H1 (cell line): ENCODE data around the gene SMAD1. TPM values are rescaled to one million over a fixed set of nuclear protein-coding genes. Genes with fewer than 3 reads are reported as not detected.
A peak's percentile ranks its signal among the peaks of the same experiment; 100 is the strongest.

ENCODE experiments used
- CTCF ChIA-PET: fragments of 300-600 bp; sonication (Branson Sonifier 250); formaldehyde crosslinking; loops from one replicate; lab custom pipeline; 2021; ENCODE audit not compliant: partially characterized antibody; lab: Charles Lee
- POLR2A ChIA-PET: fragments of 300-600 bp; sonication (Branson Sonifier 250); formaldehyde crosslinking; loops from one replicate; lab custom pipeline; 2021; ENCODE audit warnings: inconsistent platforms; ENCODE audit not compliant: partially characterized antibody; lab: Charles Lee
- DNase-seq, 2 experiments: peaks; one replicate each; pipeline versions ENCODE4 v3.0.0 to v3.0.0-alpha.2; 2010 to 2022; ENCODE audit warnings: low spot score in 2 of 2, low read depth in 1 of 2, mixed read lengths in 1 of 2
- FAIRE-seq: peaks from 2 replicates; lab custom pipeline; 2011; peaks lifted over from hg19 to GRCh38; lab: Jason Lieb, UNC
- H2AFZ ChIP-seq: 2 replicates; pipeline ENCODE4 v1.8.1; 2012; ENCODE audit warnings: low read length, inconsistent platforms
- H2AK5ac ChIP-seq: 2 replicates; pipeline ENCODE4 v1.6.1; 2013; ENCODE audit warnings: low read depth, low read length
- H2BK120ac ChIP-seq: replicated peaks from 2 replicates; pipeline ENCODE3; 2013; ENCODE audit warnings: low read depth, low read length, inconsistent platforms
- H2BK12ac ChIP-seq: 2 replicates; pipeline ENCODE4 v1.6.1; 2013; ENCODE audit warnings: low read depth, low read length
- H2BK15ac ChIP-seq: 2 replicates; pipeline ENCODE4 v1.6.1; 2013; ENCODE audit warnings: low read length
- H2BK20ac ChIP-seq: 2 replicates; pipeline ENCODE4 v1.6.1; 2013; ENCODE audit warnings: low read length
- H2BK5ac ChIP-seq: 2 replicates; pipeline ENCODE4 v1.6.1; 2013; ENCODE audit warnings: low read depth, low read length
- H3K14ac ChIP-seq: 2 replicates; pipeline ENCODE4 v1.6.1; 2013; ENCODE audit warnings: inconsistent platforms; ENCODE audit not compliant: insufficient read length
- H3K18ac ChIP-seq: 2 replicates; pipeline ENCODE4 v1.6.1; 2013; ENCODE audit warnings: low read length; ENCODE audit errors: extremely low read depth
- H3K23ac ChIP-seq: 2 replicates; pipeline ENCODE4 v1.6.1; 2013; ENCODE audit warnings: inconsistent platforms; ENCODE audit not compliant: insufficient read length
- H3K23me2 ChIP-seq: 2 replicates; pipeline ENCODE4 v1.6.1; 2013; ENCODE audit warnings: low read depth, low read length
- H3K27ac ChIP-seq: 2 replicates; pipeline ENCODE4 v1.6.1; 2011; ENCODE audit warnings: low read depth, low read length, inconsistent platforms
- H3K27me3 ChIP-seq, 4 experiments: replicated peaks in 1 of 4; 1 replicate in 1 of 4; 2 replicates in 3 of 4; pipeline versions ENCODE4 v1.6.1 to v1.8.1; 2011 to 2013; ENCODE audit warnings: low read length in 3 of 4, mild to moderate bottlenecking in 3 of 4, inconsistent platforms in 2 of 4, mixed read lengths in 2 of 4, moderate library complexity in 1 of 4; ENCODE audit not compliant: control insufficient read depth in 3 of 4, insufficient read depth in 3 of 4; ENCODE audit errors: extremely low read depth in 1 of 4
- H3K36me3 ChIP-seq, 4 experiments: 2 replicates each; pipeline versions ENCODE4 v1.6.1 to v1.8.1; 2011 to 2013; ENCODE audit warnings: mild to moderate bottlenecking in 4 of 4, low read length in 3 of 4, moderate library complexity in 2 of 4, control low read depth in 1 of 4, inconsistent platforms in 1 of 4; ENCODE audit not compliant: insufficient read depth in 4 of 4, control insufficient read depth in 2 of 4
- H3K4ac ChIP-seq: replicated peaks from 2 replicates; pipeline ENCODE3; 2013; ENCODE audit warnings: low read length, low read depth, mixed read lengths, inconsistent platforms; ENCODE audit not compliant: insufficient read length
- H3K4me1 ChIP-seq, 4 experiments: replicated peaks in 1 of 4; 1 replicate in 1 of 4; 2 replicates in 3 of 4; pipeline versions ENCODE4 v1.6.1 to v1.8.1; 2011 to 2013; ENCODE audit warnings: low read length in 3 of 4, inconsistent platforms in 2 of 4, mixed read lengths in 1 of 4; ENCODE audit not compliant: insufficient read depth in 4 of 4, control insufficient read depth in 3 of 4
- H3K4me2 ChIP-seq, 2 experiments: 2 replicates each; pipeline versions ENCODE4 v1.6.1 to v1.8.1; 2011 to 2013; ENCODE audit warnings: low read depth in 2 of 2, low read length in 2 of 2, control low read depth in 1 of 2, inconsistent platforms in 1 of 2, mild to moderate bottlenecking in 1 of 2; ENCODE audit not compliant: insufficient read depth in 1 of 2
- H3K4me3 ChIP-seq, 4 experiments: fragments of 200-600, 300-600 bp in 1 of 4; sonication (generic), shearing (Covaris generic), sonication (Bioruptor Twin) in 1 of 4; 2 replicates each; pipeline versions ENCODE4 v1.5.1 to v1.8.1; 2011 to 2016; ENCODE audit warnings: low read length in 4 of 4, low read depth in 3 of 4, control low read depth in 2 of 4, inconsistent platforms in 2 of 4, mild to moderate bottlenecking in 2 of 4, mixed read lengths in 1 of 4, moderate library complexity in 1 of 4; ENCODE audit not compliant: insufficient read depth in 2 of 4; ENCODE audit errors: extremely low read depth in 1 of 4
- H3K56ac ChIP-seq: replicated peaks from 2 replicates; pipeline ENCODE3; 2013; ENCODE audit warnings: low read depth, mild to moderate bottlenecking, mixed read lengths, low read length, inconsistent platforms; ENCODE audit not compliant: insufficient read length
- H3K79me1 ChIP-seq: 2 replicates; pipeline ENCODE4 v1.6.1; 2013; ENCODE audit warnings: low read depth, low read length, control low read depth
- H3K79me2 ChIP-seq, 2 experiments: 2 replicates each; pipeline versions ENCODE4 v1.6.1 to v1.8.1; 2012 to 2013; ENCODE audit warnings: low read length in 2 of 2, mild to moderate bottlenecking in 2 of 2, inconsistent platforms in 1 of 2; ENCODE audit not compliant: insufficient read depth in 2 of 2, control insufficient read depth in 1 of 2
- H3K9ac ChIP-seq, 4 experiments: replicated peaks in 1 of 4; 1 replicate in 1 of 4; 2 replicates in 3 of 4; pipeline versions ENCODE4 v1.6.1 to v1.8.1; 2011 to 2013; ENCODE audit warnings: low read depth in 3 of 4, low read length in 3 of 4, control low read depth in 2 of 4, mild to moderate bottlenecking in 2 of 4, moderate library complexity in 2 of 4, inconsistent platforms in 1 of 4; ENCODE audit errors: extremely low read depth in 1 of 4
- H3K9me3 ChIP-seq, 2 experiments: 2 replicates each; pipeline versions ENCODE4 v1.6.1 to v1.8.1; 2012 to 2013; ENCODE audit warnings: mild to moderate bottlenecking in 2 of 2, moderate library complexity in 2 of 2, control low read depth in 1 of 2, inconsistent platforms in 1 of 2, low read depth in 1 of 2, low read length in 1 of 2, mixed read lengths in 1 of 2; ENCODE audit not compliant: insufficient read depth in 2 of 2
- H4K20me1 ChIP-seq, 2 experiments: replicated peaks in 1 of 2; 2 replicates each; pipeline versions ENCODE3 to v1.8.1; 2011 to 2013; ENCODE audit warnings: inconsistent platforms in 2 of 2, low read length in 2 of 2, mild to moderate bottlenecking in 1 of 2; ENCODE audit not compliant: insufficient read depth in 2 of 2, control insufficient read depth in 1 of 2
- H4K5ac ChIP-seq: 2 replicates; pipeline ENCODE4 v1.6.1; 2013; ENCODE audit warnings: low read length, low read depth, mixed read lengths, inconsistent platforms; ENCODE audit not compliant: insufficient read length
- H4K8ac ChIP-seq: 2 replicates; pipeline ENCODE4 v1.8.0; 2013; ENCODE audit warnings: mild to moderate bottlenecking, moderate library complexity, low read length, inconsistent platforms; ENCODE audit not compliant: insufficient read depth; ENCODE audit errors: extremely low read depth
- H4K91ac ChIP-seq: replicated peaks from 2 replicates; pipeline ENCODE3; 2013; ENCODE audit warnings: low read length, mixed read lengths, inconsistent platforms; ENCODE audit not compliant: insufficient read length
- CHD2 ChIP-seq: IDR thresholded peaks from 2 replicates; pipeline ENCODE4 v1.6.1; 2012; ENCODE audit warnings: low read length, improper control_type of control experiment
- POLR2A ChIP-seq, 2 experiments: IDR thresholded peaks; 1 replicate in 1 of 2; 2 replicates in 1 of 2; pipeline ENCODE4 v1.6.1; 2011; ENCODE audit warnings: low read depth in 2 of 2, low read length in 2 of 2, mild to moderate bottlenecking in 2 of 2; ENCODE audit errors: control extremely low read depth in 1 of 2
- SUZ12 ChIP-seq: fragments of 200-600 bp; sonication (generic); IDR thresholded peaks from 2 replicates; pipeline ENCODE4 v1.6.1; 2012; ENCODE audit warnings: mild to moderate bottlenecking, inconsistent platforms, low read length, moderate library complexity, mixed read lengths
- WGBS, 2 experiments: shearing (Covaris generic) in 1 of 2; methylation state at CpG; one replicate each; pipeline versions ENCODE4 v1.1.6 to v1.1.7; 2013 to 2015; ENCODE audit warnings: low lambda C conversion rate in 2 of 2, mixed read lengths in 2 of 2, inconsistent platforms in 1 of 2, low coverage in 1 of 2, missing lambda C conversion rate in 1 of 2; ENCODE audit not compliant: insufficient replicate concordance in 2 of 2, insufficient coverage in 1 of 2, insufficient read length in 1 of 2; ENCODE audit errors: extremely low coverage in 1 of 2, missing lambda C conversion rate in 1 of 2; 5-methylcytosine and 5-hydroxymethylcytosine counted together
- polyA plus RNA-seq, 7 experiments: library from polyadenylated mRNA; depleted of rRNA in 3 of 7; stranded (reverse) in 5 of 7; unstranded in 2 of 7; fragments of >200 nt in 5 of 7; fragments of 200-250 nt in 2 of 7; gene quantifications; 1 replicate in 5 of 7; 2 replicates in 1 of 7; 4 replicates in 1 of 7; pipeline versions ENCODE4 v1.2.1 to v1.2.3, GENCODE V29; 2011 to 2013; ENCODE audit warnings: missing spikeins in 2 of 7, mixed read lengths in 2 of 7
- total RNA-seq: library from RNA; stranded (reverse); fragmentation: NEBNext Ultra II Directional; extraction: Animal tissue kit (Norgen Biotek cat#: 25700); gene quantifications from 2 replicates; pipeline ENCODE4 v1.2.1, GENCODE V29; 2021

The SMAD1 gene
- total and polyA plus RNA-seq, 2 of the 8 experiments (the other 6 are each of a cell fraction or from before 2014, with no cell fraction given): 22.6 to 25.3 TPM

GRCh38 chr4:145481942-145482208, 222 bp downstream of the SMAD1 start:
- peak overlapping the region; percentile 80 to 95 (median 87) for H3K4me3 ChIP-seq
- no peak for TF ChIP-seq CHD2
- TF ChIP-seq SUZ12: peak; percentile 38; the same call in 1 of the 2 replicates
- TF ChIP-seq POLR2A (IDR thresholded peaks at IDR 0.05; ENCODE audit: control extremely low read depth in 1 of 2, low read depth in 2 of 2, low read length in 2 of 2): peak; percentile 39 to 51; a peak in 2 of 3 replicates
- peak overlapping the region; percentile 20 for H4K5ac ChIP-seq
- no peaks in the 10 kb centered on the region; a peak in 1 of 7 replicates for H3K27me3 ChIP-seq
- H3K14ac ChIP-seq: no peak overlapping the region
- ChIA-PET CTCF (interaction anchor here (0.7 kb wide), 1 partner anchor 134 kb away, joined by 3 read pairs; no protein-coding TSS in a partner anchor), POLR2A (interaction anchor here (0.6 to 1.2 kb wide), 4 partner anchors 14 to 113 kb away, joined by 3 read pairs; no protein-coding TSS in a partner anchor)
- no peak overlapping the region for H3K23ac ChIP-seq
- no peaks in the 10 kb centered on the region; a peak in 1 of 8 replicates for H3K36me3 ChIP-seq
- no peak overlapping the region for H3K56ac ChIP-seq
- no peak overlapping the region for H2BK12ac ChIP-seq
- no peak overlapping the region for H2BK20ac ChIP-seq
- H4K91ac ChIP-seq: peak overlapping the region; percentile 47
- peak overlapping the region; percentile 85 to 97 for H3K4me2 ChIP-seq
- no peak overlapping the region for H2AFZ ChIP-seq
- H2AK5ac ChIP-seq: no peak overlapping the region
- H2BK5ac ChIP-seq: no peak overlapping the region
- no peak for DNase-seq
- H2BK15ac ChIP-seq: no peak overlapping the region
- H4K20me1 ChIP-seq: no peaks in the 10 kb centered on the region
- peaks cover 11% of the 10 kb centered on the region for H3K23me2 ChIP-seq
- no peak overlapping the region for H2BK120ac ChIP-seq
- no peak overlapping the region for H3K4ac ChIP-seq
- peaks cover 0 to 42% of the 10 kb centered on the region in 2 experiments; a peak in 3 of 4 replicates for H3K79me2 ChIP-seq
- peak overlapping the region; percentile 66 for H3K27ac ChIP-seq
- peak overlapping the region; percentile 95; the same call in 1 of the 2 replicates for H4K8ac ChIP-seq
- 2% methylated on average over 19 of the region's 42 CpGs; no CpG with 5 or more reads in 1 of the 2 experiments for WGBS, 2 experiments
- H3K9me3 ChIP-seq: no peaks in the 10 kb centered on the region
- FAIRE-seq: no peak
- H3K18ac ChIP-seq: no peak overlapping the region
- H3K9ac ChIP-seq: peak overlapping the region; percentile 56 to 92 (median 76); a peak in 6 of 7 replicates
- H3K79me1 ChIP-seq: no peaks in the 10 kb centered on the region; the same call in 1 of the 2 replicates
- peaks cover 0 to 9% (median 2%) of the 10 kb centered on the region in 4 experiments; a peak in 5 of 7 replicates for H3K4me1 ChIP-seq
